Non-pigmented ciliary epithelial cell (primary cell): ENCODE data around the gene FUT1.
"Not testable (repeated sequence)": the region's sequence is repeated elsewhere in the genome, so short reads cannot be mapped to it uniquely, and the experiment has no call there.

ENCODE experiments used
- DNase-seq: peaks from one replicate; pipeline ENCODE4 v3.0.0-alpha.2; 2010; ENCODE audit warnings: low read depth

Gene FUT1

GRCh38 chr19:48768994-48769713 is 16.7 kb upstream of the FUT1 start:
- no peak for DNase-seq

GRCh38 chr19:48768171-48768753 is 15.8 kb upstream of the FUT1 start:
- not testable (repeated sequence) for DNase-seq

DNA sequence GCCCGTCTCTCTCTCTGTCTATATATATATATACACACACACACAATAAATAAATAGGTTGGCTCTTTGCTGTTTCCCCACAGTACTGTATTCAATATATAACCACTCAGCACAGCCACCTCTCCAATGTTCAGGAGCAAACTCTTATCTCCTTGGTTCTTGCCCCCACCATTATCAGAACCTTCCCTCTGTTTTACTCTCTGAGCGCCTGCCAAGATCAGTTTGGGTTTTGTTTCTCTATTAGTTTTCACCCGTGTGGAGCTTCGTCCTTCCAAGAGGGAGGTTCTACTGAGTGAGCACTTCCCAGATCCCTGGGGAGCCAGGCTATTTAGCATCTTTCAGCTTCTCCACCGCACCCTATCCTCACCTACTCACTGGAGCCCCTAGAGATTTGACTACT is 13.4 kb upstream of the FUT1 start:
- not testable (repeated sequence) for DNase-seq

GRCh38 chr19:48760504-48761205 is 8.2 kb upstream of the FUT1 start:
- no peak for DNase-seq

- DNase-seq, result no peak
Measured at GRCh38 chr19:48757741-48758144, 5.3 kb upstream of the FUT1 start.

DNA sequence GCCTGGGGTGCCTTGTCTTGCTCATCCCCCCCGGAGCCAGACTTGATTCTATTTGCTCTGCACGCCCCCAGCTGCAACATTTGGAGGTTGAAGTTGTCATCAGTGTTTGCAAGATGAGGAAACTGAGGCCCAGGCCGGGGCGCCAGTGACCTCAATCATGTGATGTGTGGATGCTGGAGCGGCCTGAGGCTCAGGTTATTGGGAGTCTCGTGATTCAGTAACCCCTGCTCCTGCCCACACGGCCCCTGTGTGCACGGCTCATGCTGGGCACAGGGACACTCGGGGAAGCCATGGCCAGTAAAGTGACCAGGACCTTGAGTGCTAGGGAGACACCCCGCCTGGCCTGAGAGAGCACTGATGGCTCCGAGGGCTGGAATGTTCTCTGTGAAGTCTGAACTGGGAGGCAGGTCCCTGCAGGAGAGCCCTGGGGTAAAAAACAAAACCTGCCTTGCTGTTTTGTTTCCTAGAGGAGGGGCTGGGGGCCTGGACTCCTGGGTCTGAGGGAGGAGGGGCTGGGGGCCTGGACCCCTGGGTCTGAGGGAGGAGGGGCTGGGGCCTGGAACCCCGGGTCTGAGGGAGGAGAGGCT is 4.7 kb upstream of the FUT1 start:
- no peak for DNase-seq

DNA sequence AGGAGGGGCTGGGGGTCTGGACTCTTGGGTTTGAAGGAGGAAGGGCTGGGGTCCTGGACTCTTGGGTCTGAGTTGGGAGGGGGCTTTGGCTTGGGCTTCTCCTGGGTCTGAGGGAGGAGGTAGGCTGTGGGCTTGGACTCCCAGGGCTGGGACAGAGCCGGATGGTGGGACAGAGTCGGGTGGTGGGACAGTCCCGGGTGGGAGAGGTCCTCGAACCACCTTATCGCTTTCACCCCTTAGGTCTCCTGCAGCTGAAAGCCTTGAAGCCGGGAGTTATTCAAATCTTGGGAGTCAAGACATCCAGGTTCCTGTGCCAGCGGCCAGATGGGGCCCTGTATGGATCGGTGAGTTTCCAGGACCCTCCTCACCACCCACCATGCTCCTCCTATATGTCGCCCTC is 4.2 kb upstream of the FUT1 start:
- DNase-seq, result no peak

GRCh38 chr19:48756212-48756611 is 3.8 kb upstream of the FUT1 start:
- no peak for DNase-seq

GRCh38 chr19:48755787-48756186 is 3.3 kb upstream of the FUT1 start:
- no peak for DNase-seq

- no peak for DNase-seq
Measured at GRCh38 chr19:48755084-48755641, 2.7 kb upstream of the FUT1 start, which contains the start of gene FGF21. TSS of gene FGF21 (plus strand) at chr19:48755524. CDS start at chr19:48756237, 713 bp downstream.

GRCh38 chr19:48751845-48752495 is 471 bp downstream of the FUT1 start:
- DNase-seq, result no peak

DNA sequence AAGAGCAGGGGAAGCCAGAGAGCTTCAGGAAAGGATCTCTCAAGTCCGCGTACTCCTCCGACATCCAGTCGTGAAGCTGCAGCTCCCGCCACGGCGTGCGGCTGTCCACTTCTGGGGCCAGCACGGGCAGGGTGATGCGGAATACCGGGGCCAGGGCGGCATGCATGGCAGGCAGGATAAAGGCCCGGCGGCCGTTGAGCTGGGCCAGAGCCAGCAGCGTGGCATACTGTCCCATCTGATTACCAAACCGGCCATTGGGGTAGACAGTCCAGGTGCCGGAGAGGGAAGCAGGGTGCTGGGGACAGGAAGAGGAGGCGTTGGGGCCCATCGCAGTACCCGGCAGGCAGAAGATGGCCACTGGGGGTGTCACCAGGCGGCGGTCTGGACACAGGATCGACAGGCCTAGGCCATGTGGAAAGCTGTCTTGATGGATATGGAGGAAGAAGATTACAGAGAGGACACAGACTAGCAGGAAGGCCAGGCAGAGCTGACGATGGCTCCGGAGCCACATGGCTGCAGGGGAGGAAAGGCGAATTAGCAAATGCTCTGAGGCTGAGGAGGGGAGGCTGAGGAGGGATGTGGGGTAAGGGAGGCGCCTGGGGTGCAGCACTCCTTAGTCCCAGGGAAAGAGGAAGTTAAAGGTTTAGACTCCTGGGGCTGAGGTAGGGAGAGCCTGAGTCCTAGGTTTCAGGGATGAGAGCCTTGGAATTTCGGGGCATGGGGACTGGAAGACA is 1.5 kb downstream of the FUT1 start:
- DNase-seq, result no peak

GRCh38 chr19:48750351-48750750 is 2.1 kb downstream of the FUT1 start:
- DNase-seq, result no peak

DNA sequence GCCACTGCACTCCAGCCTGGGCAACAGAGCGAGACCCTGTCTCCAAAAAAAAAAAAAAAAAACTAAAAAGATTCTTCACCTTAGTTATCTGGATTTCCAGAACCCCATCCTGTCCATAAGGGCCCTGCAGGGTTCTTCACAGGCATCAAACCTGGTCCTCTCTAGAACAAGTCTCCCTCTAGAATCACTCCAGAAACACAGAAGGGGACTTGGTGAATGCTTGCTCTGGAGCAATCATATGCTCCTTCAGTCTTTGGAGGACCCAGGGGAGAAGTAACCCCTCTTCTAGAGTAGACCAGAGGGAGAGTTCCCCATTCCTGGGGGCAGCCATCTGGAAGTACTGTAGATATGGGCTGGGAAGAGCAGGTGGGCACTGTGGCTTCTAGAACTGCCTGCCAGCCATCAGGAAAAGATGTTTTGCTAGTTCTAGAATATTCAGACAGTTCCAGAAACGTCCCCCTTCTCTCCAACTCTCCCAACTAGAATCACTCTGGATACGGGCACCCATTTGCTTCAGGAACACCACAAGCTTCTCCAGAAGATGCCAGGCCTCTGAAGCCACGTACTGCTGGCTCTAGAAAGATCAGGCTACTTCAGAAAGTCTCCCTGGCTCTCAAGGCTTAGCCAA is 2.8 kb downstream of the FUT1 start:
- no peak for DNase-seq

GRCh38 chr19:48746738-48747575 is 5.5 kb downstream of the FUT1 start, which contains the start of gene IZUMO1:
TSS of gene IZUMO1 (minus strand) at chr19:48746909. CDS start at chr19:48745859, 1,050 bp downstream.
- peak; percentile 70 for DNase-seq

GRCh38 chr19:48746110-48746509 is 6.3 kb downstream of the FUT1 start:
- no peak for DNase-seq

DNA sequence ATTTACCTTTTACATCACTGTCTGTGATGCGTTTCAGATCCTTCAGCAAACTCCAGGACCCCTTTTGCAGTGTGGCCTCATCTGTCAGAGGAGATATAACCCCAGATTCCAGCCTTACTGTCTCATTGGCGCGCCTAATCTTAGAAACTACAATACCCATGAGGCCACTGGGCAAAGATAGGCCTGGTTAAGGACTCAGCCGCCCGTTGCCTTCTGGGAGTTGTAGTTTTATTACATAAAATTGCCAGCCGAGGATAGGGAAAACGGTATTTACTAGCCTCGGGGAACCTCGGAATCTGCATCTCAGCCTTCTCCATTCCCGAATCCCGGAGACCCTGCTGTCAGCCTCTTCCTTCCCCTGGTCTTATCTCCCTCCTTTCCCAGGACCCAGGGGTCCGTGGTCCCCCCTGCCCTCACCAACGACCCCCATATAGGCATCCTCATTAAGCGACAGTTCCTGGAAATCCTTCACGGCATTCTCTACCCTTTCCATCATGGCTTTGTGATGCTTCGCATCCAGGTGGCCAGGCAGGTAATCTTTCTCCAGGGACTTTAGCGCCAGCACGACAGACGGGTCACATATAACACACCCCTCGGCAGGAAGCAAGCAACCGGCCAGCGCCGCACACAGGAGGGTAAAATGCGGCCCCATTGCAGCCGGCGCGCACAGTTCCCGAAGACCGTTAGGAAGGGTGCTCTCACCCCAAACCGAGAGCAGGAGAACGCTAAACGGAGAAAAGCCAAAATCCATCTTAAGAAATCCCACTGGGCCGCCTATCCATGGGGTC is 7.0 kb downstream of the FUT1 start:
- no peak for DNase-seq

DNA sequence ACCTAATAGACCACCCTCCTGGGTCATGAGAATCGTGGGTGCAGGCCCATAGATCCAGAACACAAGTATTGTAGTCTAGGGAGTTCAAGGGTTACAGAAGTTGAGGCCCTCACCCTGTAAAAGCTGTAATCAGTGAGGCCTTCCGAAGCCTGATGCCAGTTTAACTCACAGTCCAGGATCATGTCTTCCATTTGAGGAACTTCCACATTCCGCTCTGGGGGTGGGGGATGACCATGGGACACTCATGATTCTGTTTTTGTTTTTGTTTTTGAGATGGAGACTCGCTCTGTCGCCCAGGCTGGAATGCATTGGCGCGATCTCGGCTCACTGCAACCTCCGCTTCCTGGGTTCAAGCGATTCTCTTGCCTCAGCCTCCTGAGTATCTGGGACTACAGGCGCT is 10.3 kb downstream of the FUT1 start:
- DNase-seq, result no peak
